ENCODE data around the gene JMJD1C.

- TF ChIP-seq CTCF (IDR thresholded peaks at IDR 0.05) (no peak), EP300 (IDR thresholded peaks at IDR 0.05) (no peak), POLR2A (IDR thresholded peaks at IDR 0.05) (no peak)
These were observed 171.0 kb downstream of the JMJD1C start for GRCh38 chr10:63294781-63295180.
